SU-DHL-6 (cell line): ENCODE results near the gene UPB1.

Experiments used
- EZH2phosphoT487 ChIP-seq: fragments of 200-600 bp; sonication (generic), shearing (Covaris generic); conservative IDR thresholded peaks from 2 replicates; pipeline ENCODE4 v1.6.1; 2018; ENCODE audit warnings: mild to moderate bottlenecking, antibody characterized with exemption, low read length, moderate library complexity, mixed read lengths
- TF ChIP-seq, protein P1 (sequence below): fragments of 200-600 bp; sonication (generic); IDR thresholded peaks from one replicate; pipeline ENCODE4 v1.5.1; 2017; ENCODE audit warnings: antibody characterized with exemption, mild to moderate bottlenecking, low read length, moderate library complexity; ENCODE audit not compliant: insufficient read depth, poor library complexity, severe bottlenecking

DNA sequence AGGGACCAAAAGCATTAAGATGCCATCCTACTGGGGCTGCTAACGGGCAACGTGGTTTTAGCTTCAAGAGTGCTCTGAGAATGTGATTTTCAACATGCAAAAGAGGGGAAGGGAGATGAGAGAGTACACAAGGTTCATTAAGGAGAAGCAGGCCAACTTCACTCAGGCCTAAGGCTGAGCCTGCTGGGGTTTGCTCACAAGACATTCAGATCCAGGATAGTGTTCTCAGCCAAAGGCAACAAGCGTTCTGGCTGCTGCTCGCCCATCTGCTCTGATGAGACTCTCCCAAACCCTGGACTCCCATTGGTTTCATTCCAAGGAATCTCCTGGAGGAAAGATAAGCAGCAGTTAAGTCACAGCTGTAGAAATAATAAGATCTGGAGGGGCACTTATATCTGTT lies 23.6 kb upstream of the UPB1 start:
- TF ChIP-seq, protein P1, sequence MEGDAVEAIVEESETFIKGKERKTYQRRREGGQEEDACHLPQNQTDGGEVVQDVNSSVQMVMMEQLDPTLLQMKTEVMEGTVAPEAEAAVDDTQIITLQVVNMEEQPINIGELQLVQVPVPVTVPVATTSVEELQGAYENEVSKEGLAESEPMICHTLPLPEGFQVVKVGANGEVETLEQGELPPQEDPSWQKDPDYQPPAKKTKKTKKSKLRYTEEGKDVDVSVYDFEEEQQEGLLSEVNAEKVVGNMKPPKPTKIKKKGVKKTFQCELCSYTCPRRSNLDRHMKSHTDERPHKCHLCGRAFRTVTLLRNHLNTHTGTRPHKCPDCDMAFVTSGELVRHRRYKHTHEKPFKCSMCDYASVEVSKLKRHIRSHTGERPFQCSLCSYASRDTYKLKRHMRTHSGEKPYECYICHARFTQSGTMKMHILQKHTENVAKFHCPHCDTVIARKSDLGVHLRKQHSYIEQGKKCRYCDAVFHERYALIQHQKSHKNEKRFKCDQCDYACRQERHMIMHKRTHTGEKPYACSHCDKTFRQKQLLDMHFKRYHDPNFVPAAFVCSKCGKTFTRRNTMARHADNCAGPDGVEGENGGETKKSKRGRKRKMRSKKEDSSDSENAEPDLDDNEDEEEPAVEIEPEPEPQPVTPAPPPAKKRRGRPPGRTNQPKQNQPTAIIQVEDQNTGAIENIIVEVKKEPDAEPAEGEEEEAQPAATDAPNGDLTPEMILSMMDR, result no peak
- TF ChIP-seq EZH2phosphoT487, result no peak
